ENCODE results near the gene TMEM52B.
A peak's percentile ranks its signal among the peaks of the same experiment; 100 is the strongest.
"Not testable (repeated sequence)": the region's sequence is repeated elsewhere in the genome, so short reads cannot be mapped to it uniquely, and the experiment has no call there.

TMEM52B gene

GRCh38 chr12:10171973-10172728 lies 6.7 kb upstream of the TMEM52B start, which contains the start of gene OLR1:
Gene OLR1, minus strand, starts transcription at chr12:10172132. Its CDS starts 55 bp downstream, at chr12:10172077.
- no peak for DNase-seq

- no peak for DNase-seq
These were observed 3.7 kb upstream of the TMEM52B start for GRCh38 chr12:10174986-10175614.

- DNase-seq: no peak
These were observed 2.8 kb upstream of the TMEM52B start for GRCh38 chr12:10175846-10176636.

- no peak for DNase-seq
These were observed 947 bp downstream of the TMEM52B start for GRCh38 chr12:10179776-10180181.

- DNase-seq: no peak
These were observed 3.7 kb downstream of the TMEM52B start for GRCh38 chr12:10182354-10183049.

- no peak for DNase-seq
These were observed 5.5 kb downstream of the TMEM52B start for GRCh38 chr12:10184261-10184843.

GRCh38 chr12:10186299-10186698 lies 7.5 kb downstream of the TMEM52B start:
- DNase-seq: no peak

- DNase-seq: not testable (repeated sequence)
These were observed 8.1 kb downstream of the TMEM52B start for GRCh38 chr12:10186958-10187357.

- DNase-seq: no peak
These were observed 10.8 kb downstream of the TMEM52B start for GRCh38 chr12:10189653-10190052.

- peak; percentile 8 for DNase-seq
These were observed 11.9 kb downstream of the TMEM52B start for GRCh38 chr12:10190558-10191388.

GRCh38 chr12:10191865-10192264 lies 13.0 kb downstream of the TMEM52B start:
- DNase-seq: no peak

- DNase-seq: no peak
These were observed 15.4 kb downstream of the TMEM52B start for GRCh38 chr12:10194160-10194670.

GRCh38 chr12:10196210-10196609 lies 17.4 kb downstream of the TMEM52B start:
- no peak for DNase-seq

- no peak for DNase-seq
These were observed 19.0 kb downstream of the TMEM52B start for GRCh38 chr12:10197879-10198278.

GRCh38 chr12:10204495-10204894 lies 25.7 kb downstream of the TMEM52B start:
- DNase-seq: not testable (repeated sequence)

GRCh38 chr12:10205220-10205807 lies 26.5 kb downstream of the TMEM52B start:
- no peak for DNase-seq

GRCh38 chr12:10207136-10207535 lies 28.3 kb downstream of the TMEM52B start:
- no peak for DNase-seq

GRCh38 chr12:10210225-10210624 lies 31.4 kb downstream of the TMEM52B start:
- DNase-seq: no peak

GRCh38 chr12:10211101-10211939 lies 32.5 kb downstream of the TMEM52B start:
- no peak for DNase-seq

All from NCI-H2107 (cell line).